GM12873 (cell line): ENCODE results near the gene AP1AR.

Experiments used
- TF ChIP-seq, protein P1 (sequence below): IDR thresholded peaks from 2 replicates; pipeline ENCODE4 v1.5.1; 2012; ENCODE audit warnings: low read depth, mild to moderate bottlenecking, moderate library complexity, low read length, control low read depth; ENCODE audit not compliant: insufficient read depth; ENCODE audit errors: missing control alignments

Gene AP1AR

DNA sequence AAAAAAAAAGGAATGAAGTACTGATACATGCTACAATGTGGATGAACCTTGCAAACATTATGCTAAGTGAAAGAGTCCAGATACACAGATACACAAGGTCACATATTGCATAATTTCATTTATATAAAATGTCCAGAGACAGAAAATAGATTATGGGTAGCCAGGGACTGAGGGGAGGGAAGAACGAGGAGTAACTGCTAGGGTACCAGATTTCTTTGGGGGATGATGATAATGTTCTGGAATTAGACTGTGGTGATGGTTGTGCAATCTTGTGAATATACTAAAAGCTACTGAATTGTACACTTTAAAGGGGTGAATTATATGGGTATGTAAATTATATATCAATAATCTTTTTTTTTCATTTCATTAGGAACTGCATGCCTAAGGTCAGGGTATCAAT is 20.8 kb upstream of the AP1AR start:
- TF ChIP-seq, protein P1, sequence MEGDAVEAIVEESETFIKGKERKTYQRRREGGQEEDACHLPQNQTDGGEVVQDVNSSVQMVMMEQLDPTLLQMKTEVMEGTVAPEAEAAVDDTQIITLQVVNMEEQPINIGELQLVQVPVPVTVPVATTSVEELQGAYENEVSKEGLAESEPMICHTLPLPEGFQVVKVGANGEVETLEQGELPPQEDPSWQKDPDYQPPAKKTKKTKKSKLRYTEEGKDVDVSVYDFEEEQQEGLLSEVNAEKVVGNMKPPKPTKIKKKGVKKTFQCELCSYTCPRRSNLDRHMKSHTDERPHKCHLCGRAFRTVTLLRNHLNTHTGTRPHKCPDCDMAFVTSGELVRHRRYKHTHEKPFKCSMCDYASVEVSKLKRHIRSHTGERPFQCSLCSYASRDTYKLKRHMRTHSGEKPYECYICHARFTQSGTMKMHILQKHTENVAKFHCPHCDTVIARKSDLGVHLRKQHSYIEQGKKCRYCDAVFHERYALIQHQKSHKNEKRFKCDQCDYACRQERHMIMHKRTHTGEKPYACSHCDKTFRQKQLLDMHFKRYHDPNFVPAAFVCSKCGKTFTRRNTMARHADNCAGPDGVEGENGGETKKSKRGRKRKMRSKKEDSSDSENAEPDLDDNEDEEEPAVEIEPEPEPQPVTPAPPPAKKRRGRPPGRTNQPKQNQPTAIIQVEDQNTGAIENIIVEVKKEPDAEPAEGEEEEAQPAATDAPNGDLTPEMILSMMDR = no peak

DNA sequence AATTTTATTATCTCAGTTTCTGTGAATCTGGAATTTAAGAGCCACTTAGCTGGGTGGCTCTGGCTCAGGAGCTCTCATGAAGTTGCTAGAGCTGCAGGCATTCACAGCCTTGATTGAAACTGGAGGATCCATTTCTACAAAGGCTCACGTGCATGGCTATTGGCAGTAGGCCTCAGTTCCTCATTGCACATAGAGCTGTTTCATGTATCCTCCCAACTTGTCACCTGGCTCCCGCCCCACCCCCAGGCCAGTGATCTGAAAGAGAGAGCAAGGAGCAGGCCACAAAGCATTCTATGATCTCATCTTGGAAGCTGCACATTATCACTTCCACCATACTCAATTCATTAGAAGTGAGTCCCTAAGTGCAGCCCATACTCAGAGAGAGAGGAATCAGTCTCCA is 18.5 kb upstream of the AP1AR start:
- TF ChIP-seq, protein P1 = no peak

DNA sequence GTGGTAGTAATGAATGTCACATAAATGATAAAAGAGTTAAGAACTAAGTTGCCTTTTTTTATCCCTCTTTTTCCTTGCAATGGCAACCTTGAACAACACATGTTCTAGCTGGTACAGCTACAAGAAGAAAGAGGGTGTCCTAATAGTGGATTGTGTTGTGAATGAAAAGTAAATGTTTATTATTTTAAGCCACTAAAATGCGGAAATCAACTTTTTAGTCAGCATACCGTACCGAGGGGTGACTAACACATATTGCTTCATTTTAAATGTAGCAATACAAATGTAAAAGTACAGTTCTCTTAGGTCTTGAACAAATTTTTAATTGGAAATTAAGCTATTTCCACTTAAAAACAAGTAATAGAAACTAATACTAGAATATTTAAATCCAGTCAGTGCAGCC is 17.7 kb upstream of the AP1AR start:
- TF ChIP-seq, protein P1 = no peak

DNA sequence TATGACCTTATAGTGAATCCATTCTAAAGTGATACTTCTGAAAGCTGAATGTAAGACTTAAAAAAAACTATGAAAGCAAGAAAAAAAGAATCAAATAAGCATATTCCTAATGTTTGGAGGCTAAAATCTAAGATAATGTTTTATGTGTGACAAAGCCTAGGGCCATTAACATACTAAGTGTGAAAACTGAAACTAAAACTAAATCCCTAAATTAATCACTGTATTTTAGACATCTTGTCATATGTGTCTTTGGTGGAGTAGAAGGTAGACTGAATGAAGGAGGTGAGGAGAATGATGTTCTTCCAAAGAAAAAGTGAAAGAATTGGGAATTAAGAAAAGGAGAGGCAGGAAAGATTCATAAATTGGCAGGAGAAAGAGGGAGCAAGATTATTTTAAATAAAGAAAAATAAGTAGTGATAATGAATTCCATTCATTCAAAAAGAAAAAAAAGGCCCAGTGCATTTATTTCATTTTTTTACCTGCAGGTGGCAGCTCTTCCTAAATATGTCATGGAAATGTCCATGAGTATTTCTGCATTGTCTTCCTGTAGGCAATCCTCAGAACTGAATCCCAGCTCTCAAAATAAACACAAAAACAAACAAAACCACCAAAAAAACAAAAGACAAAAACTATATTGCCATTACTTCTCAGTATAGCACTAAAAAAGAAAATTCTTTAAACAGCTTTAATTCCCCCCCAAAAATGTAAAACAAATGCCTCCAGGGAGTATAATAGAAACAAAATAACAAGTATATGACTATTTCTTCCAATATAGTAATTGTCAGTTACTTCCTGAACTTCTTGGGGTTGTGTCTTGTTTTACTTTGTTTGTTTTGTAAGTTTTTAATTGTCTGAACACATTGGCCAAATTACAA is 17.0 kb upstream of the AP1AR start:
- TF ChIP-seq, protein P1 = peak; percentile 37

DNA sequence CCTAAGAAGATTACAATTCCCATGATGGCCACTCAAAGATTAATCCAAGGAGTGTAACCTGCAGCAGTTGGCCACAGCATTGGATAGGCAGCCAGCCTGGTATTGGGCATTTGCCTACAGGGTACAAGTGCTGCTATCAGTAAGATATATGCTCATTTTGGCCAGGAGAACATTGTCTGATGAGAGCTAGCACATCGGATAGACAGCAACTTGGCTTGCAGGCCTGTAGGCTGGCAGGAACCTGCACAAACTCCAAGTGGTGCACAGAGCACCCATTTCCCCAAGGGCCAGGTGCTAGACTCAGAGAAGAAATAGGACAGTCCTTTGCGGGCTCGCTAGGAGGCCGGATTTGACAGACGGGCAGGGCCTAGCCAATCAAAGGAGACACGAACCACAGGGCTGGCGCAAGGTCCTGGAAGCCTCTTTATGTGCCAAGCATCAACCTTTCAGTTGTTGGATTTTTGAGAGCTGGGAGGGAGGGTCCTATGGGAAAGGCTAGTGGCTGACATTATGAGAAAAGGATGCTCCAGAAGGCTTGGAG is 11.7 kb upstream of the AP1AR start:
- TF ChIP-seq, protein P1 = no peak

DNA sequence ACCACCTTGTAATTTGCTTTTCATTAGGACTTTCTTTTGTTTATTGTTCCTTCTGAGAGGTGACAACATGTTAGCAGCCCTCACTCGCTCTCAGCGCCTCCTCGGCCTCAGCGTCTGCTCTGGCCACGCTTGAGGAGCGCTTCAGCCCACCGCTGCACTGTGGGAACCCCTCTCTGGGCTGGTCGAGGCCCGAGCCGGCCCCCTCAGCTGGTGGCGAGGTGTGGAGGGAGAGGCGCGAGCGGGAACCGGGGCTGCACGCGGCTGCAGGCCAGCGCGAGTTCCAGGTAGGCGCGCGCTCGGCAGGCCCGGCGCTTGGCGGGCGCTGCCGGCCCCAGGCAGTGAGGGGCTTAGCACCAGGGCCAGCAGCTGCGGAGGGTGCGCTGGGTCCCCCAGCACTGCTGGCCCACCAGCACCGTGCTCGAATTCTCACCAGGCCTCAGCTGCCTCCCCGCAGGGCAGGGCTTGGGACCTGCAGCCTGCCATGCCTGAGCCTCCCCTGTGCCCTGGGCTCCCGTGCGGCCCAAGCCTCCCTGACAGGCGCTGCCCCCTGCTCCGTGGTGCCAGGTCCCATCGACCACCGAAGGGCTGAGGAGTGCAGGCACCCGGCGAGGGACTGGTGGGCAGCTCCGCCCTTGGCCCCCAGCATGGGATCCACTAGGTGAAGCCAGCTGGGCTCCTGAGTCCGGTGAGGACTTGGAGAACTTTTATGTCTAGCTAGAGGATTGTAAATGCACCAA is 9.2 kb upstream of the AP1AR start:
- TF ChIP-seq, protein P1 = no peak

DNA sequence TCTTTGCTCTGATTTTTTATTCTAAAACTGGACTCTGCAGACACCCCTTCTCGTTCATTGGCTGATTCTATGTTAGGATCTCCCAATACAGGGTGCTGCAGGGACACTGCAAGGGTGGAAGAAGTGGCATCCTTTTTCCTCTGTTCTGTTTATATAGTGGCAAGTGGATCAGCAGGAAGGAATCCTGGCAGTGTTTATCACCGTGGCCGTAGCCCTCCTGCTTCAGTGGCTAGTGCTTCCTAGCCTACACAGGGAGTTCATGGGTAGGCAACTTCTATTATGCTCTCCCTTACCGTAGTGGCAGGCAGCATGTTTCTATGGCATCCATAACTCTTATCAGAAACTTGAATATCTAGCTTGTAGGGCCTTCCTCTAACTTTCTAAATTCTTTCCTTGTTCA is 6.4 kb upstream of the AP1AR start:
- TF ChIP-seq, protein P1 = no peak
